A549 (cell line): Measurements from ENCODE around the gene LRCOL1. TPM values are rescaled to one million over a fixed set of nuclear protein-coding genes. Genes with fewer than 3 reads are reported as not detected.
A peak's percentile ranks its signal among the peaks of the same experiment; 100 is the strongest.

Experiments used
- ATAC-seq, 2 experiments: fragments of 200-7000 bp in 1 of 2; fragments of >200 bp in 1 of 2; cut with Nextera tagmentation in 1 of 2; cut with Tn5 transposase in 1 of 2; 3 replicates each; pipeline versions ENCODE4 v1.8.0 to v1.9.1; 2018 to 2020; ENCODE audit warnings: mild to moderate bottlenecking in 1 of 2, moderate library complexity in 1 of 2
- CTCF ChIA-PET: fragments of 300-600 bp; sonication (Branson Sonifier 250); formaldehyde crosslinking; extraction: SDS; loops from one replicate; lab custom pipeline; 2021; ENCODE audit warnings: antibody characterized with exemption, inconsistent platforms; lab: Yijun Ruan, JAX
- POLR2A ChIA-PET: fragments of 350-600 bp; formaldehyde crosslinking; extraction: SDS; loops from one replicate; lab custom pipeline; 2021; ENCODE audit warnings: antibody characterized with exemption, inconsistent platforms; lab: Yijun Ruan, JAX
- DNase-seq, 2 experiments: peaks; one replicate each; pipeline versions ENCODE4 v3.0.0 to v3.0.0-alpha.2; 2011 to 2016; ENCODE audit warnings: low read depth in 1 of 2, low spot score in 1 of 2
- FAIRE-seq: peaks from 2 replicates; lab custom pipeline; 2011; peaks lifted over from hg19 to GRCh38; lab: Jason Lieb, UNC
- H3K27ac ChIP-seq, 2 experiments: fragments of >200 bp; sonication (Bioruptor Twin); formaldehyde crosslinking; 3 replicates each; pipeline ENCODE4 v1.5.1; 2016 to 2017
- H3K4me1 ChIP-seq: fragments of >200 bp; sonication (Bioruptor Twin); formaldehyde crosslinking; 3 replicates; pipeline ENCODE4 v1.6.1; 2016
- H3K4me2 ChIP-seq: fragments of >200 bp; sonication (Bioruptor Twin); formaldehyde crosslinking; 3 replicates; pipeline ENCODE4 v1.6.1; 2016
- H3K4me3 ChIP-seq: fragments of >200 bp; sonication (Bioruptor Twin); formaldehyde crosslinking; 3 replicates; pipeline ENCODE4 v1.5.1; 2016
- H3K9me3 ChIP-seq: fragments of >200 bp; sonication (Bioruptor Twin); formaldehyde crosslinking; 3 replicates; pipeline ENCODE4 v1.6.1; 2016
- BHLHE40 ChIP-seq: IDR thresholded peaks from 2 replicates; pipeline ENCODE4 v1.6.1; 2012; ENCODE audit warnings: low read depth, low read length, inconsistent platforms
- CEBPB ChIP-seq, 2 experiments: fragments of >200 bp in 1 of 2; sonication (Bioruptor Twin) in 1 of 2; formaldehyde crosslinking in 1 of 2; IDR thresholded peaks; 2 replicates each; pipeline ENCODE4 v1.6.1; 2012 to 2016
- EHF ChIP-seq: fragments of 250-450 bp; sonication (Bioruptor Pico); IDR thresholded peaks from 2 replicates; pipeline ENCODE4 v1.5.0; 2020; ENCODE audit warnings: mild to moderate bottlenecking
- FOSB ChIP-seq: fragments of 250-450 bp; sonication (Bioruptor Pico); IDR thresholded peaks from 2 replicates; pipeline ENCODE4 v1.5.0; 2020; ENCODE audit warnings: mild to moderate bottlenecking, moderate library complexity
- FOXS1 ChIP-seq: fragments of 250-450 bp; sonication (Bioruptor Pico); IDR thresholded peaks from 2 replicates; pipeline ENCODE4 v1.5.0; 2020; ENCODE audit warnings: mild to moderate bottlenecking, moderate library complexity
- HEYL ChIP-seq: fragments of 250-450 bp; sonication (Bioruptor Pico); IDR thresholded peaks from 2 replicates; pipeline ENCODE4 v1.8.0; 2021; ENCODE audit warnings: mild to moderate bottlenecking, moderate library complexity
- HOXA7 ChIP-seq: fragments of 250-450 bp; sonication (Bioruptor Pico); IDR thresholded peaks from 2 replicates; pipeline ENCODE4 v1.5.0; 2020; ENCODE audit warnings: mild to moderate bottlenecking, moderate library complexity
- JUNB ChIP-seq: fragments of >200 bp; sonication (Bioruptor Twin); formaldehyde crosslinking; IDR thresholded peaks from 2 replicates; pipeline ENCODE4 v1.6.1; 2016
- KDM1A ChIP-seq: fragments of 200-600 bp; sonication (generic); IDR thresholded peaks from 2 replicates; pipeline ENCODE4 v1.6.1; 2016; ENCODE audit warnings: low read depth, mild to moderate bottlenecking
- KDM5A ChIP-seq: fragments of 200-600 bp; sonication (generic); IDR thresholded peaks from 2 replicates; pipeline ENCODE4 v1.6.1; 2016; ENCODE audit warnings: antibody characterized with exemption, mild to moderate bottlenecking
- MAFK ChIP-seq: fragments of 450-650 bp; IDR thresholded peaks from 2 replicates; pipeline ENCODE4 v1.6.1; 2014; ENCODE audit not compliant: partially characterized antibody
- NFE2L2 ChIP-seq: fragments of 150-350 bp; conservative IDR thresholded peaks from 2 replicates; pipeline ENCODE4 v1.6.1; 2014; ENCODE audit warnings: low read length
- NPAS2 ChIP-seq: fragments of 250-450 bp; sonication (Bioruptor Pico); IDR thresholded peaks from 2 replicates; pipeline ENCODE4 v1.8.0; 2022; ENCODE audit warnings: mild to moderate bottlenecking, moderate library complexity, borderline replicate concordance
- NR3C1 ChIP-seq: fragments of >200 bp; sonication (Bioruptor Twin); formaldehyde crosslinking; IDR thresholded peaks from 3 replicates; pipeline ENCODE4 v1.6.1; 2017
- POLR2AphosphoS2 ChIP-seq: conservative IDR thresholded peaks from 2 replicates; pipeline ENCODE4 v1.6.1; 2012; ENCODE audit warnings: low read length, improper control_type of control experiment, inconsistent platforms
- RAD21 ChIP-seq, 2 experiments: fragments of >200 bp in 1 of 2; sonication (Bioruptor Twin) in 1 of 2; formaldehyde crosslinking in 1 of 2; IDR thresholded peaks in 1 of 2; conservative IDR thresholded peaks in 1 of 2; 2 replicates in 1 of 2; 3 replicates in 1 of 2; pipeline ENCODE4 v1.6.1; 2012 to 2018; ENCODE audit warnings: inconsistent platforms in 1 of 2
- RCOR1 ChIP-seq: fragments of 150-350 bp; IDR thresholded peaks from 2 replicates; pipeline ENCODE4 v1.6.1; 2014; ENCODE audit warnings: antibody characterized with exemption, low read length, low read depth
- RFX5 ChIP-seq: fragments of 450-650 bp; IDR thresholded peaks from 2 replicates; pipeline ENCODE4 v1.7.1; 2014; ENCODE audit warnings: antibody characterized with exemption, mild to moderate bottlenecking, moderate library complexity
- RNF2 ChIP-seq: fragments of 200-600 bp; sonication (generic); IDR thresholded peaks from 2 replicates; pipeline ENCODE4 v1.6.1; 2016; ENCODE audit warnings: low read depth, mild to moderate bottlenecking, antibody characterized with exemption, moderate library complexity, borderline replicate concordance
- SMC3 ChIP-seq: fragments of >200 bp; sonication (Bioruptor Twin); formaldehyde crosslinking; IDR thresholded peaks from 3 replicates; pipeline ENCODE4 v1.6.1; 2018; ENCODE audit warnings: inconsistent platforms
- TP53 ChIP-seq: fragments of 250-450 bp; sonication (Bioruptor Pico); IDR thresholded peaks from 2 replicates; pipeline ENCODE4 v1.5.0; 2021; ENCODE audit warnings: mild to moderate bottlenecking, moderate library complexity
- WGBS: methylation state at CpG from one replicate; pipeline ENCODE4 v1.1.6; 2017; ENCODE audit errors: missing lambda C conversion rate; 5-methylcytosine and 5-hydroxymethylcytosine counted together
- polyA plus RNA-seq, 4 experiments: library from polyadenylated mRNA; depleted of rRNA in 3 of 4; stranded (reverse); fragments of >200 nt; fragmentation: RNase III in 1 of 4; extraction: RNeasy Plus Mini Kit Qiagen cat#74134 plus additional on column Dnase treatment in 1 of 4; gene quantifications; 2 replicates in 3 of 4; 3 replicates in 1 of 4; pipeline ENCODE4 v1.2.3, GENCODE V29; 2011 to 2017
- TF ChIP-seq, protein P1 (sequence below): fragments of 250-450 bp; sonication (Bioruptor Pico); IDR thresholded peaks from 2 replicates; pipeline ENCODE4 v1.5.0; 2021; ENCODE audit warnings: mild to moderate bottlenecking, moderate library complexity, borderline replicate concordance
- TF ChIP-seq, protein P2 (sequence below): fragments of >200 bp; sonication (Bioruptor Twin); formaldehyde crosslinking; IDR thresholded peaks from 2 replicates; pipeline ENCODE4 v1.6.1; 2016
- TF ChIP-seq, protein P3 (sequence below): fragments of 250-450 bp; sonication (Bioruptor Pico); IDR thresholded peaks from 2 replicates; pipeline ENCODE4 v1.5.0; 2020; ENCODE audit warnings: low read depth, mild to moderate bottlenecking, moderate library complexity
- TF ChIP-seq, protein P4 (sequence below): IDR thresholded peaks from 2 replicates; pipeline ENCODE4 v1.6.1; 2012; ENCODE audit warnings: low read depth, borderline replicate concordance
- TF ChIP-seq, protein P5 (sequence below): IDR thresholded peaks from 2 replicates; pipeline ENCODE4 v1.6.1; 2012
- TF ChIP-seq, protein P6 (sequence below): fragments of >200 bp; sonication (Bioruptor Twin); formaldehyde crosslinking; IDR thresholded peaks from 3 replicates; pipeline ENCODE4 v1.5.1; 2016

The LRCOL1 gene
- polyA plus RNA-seq, 2 of the 4 experiments (the other 2 are of a cell fraction), result not detected

DNA sequence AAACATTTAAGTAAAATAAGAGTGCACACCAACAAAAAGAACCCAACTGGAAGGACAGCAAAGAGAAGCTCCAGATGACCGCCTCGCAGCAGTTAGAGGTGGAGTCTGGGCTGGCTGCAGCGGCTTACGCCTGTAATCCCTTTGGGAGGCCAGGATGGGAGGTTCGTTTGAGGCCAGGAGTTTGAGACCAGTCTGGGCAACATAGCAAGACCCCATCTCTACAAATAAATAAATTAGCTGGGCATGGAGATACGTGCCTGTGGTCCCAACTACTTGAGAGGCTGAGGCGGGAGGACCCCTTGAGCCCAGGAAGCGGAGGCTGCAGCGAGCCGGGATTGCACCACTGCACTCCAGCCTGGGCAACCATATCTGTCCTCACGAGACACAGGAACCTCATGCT is 15.2 kb downstream of the LRCOL1 start:
- FAIRE-seq, result no peak
- Histone ChIP-seq H3K4me1 (0 out of 3 replicates have a peak, but pooled peaks cover 6% of the 10 kb centered on the region), H3K9me3 (no peaks in the 10 kb centered on the region), H3K4me2 (no peak overlapping the region), H3K4me3 (no peak overlapping the region), H3K27ac (no peak overlapping the region)
- 77% methylated on average over 11 of the region's 11 CpGs for WGBS
- TF ChIP-seq FOXS1 (CRISPR knock-in tag) (no peak), KDM5A (no peak), FOSB (CRISPR knock-in tag) (no peak), SMC3 (no peak), EHF (CRISPR knock-in tag) (no peak), CEBPB (IDR thresholded peaks at IDR 0.05) (no peak), MAFK (no peak), NR3C1 (no peak), TP53 (CRISPR knock-in tag) (no peak), NPAS2 (CRISPR knock-in tag) (no peak), RFX5 (no peak)
- TF ChIP-seq, protein P1, sequence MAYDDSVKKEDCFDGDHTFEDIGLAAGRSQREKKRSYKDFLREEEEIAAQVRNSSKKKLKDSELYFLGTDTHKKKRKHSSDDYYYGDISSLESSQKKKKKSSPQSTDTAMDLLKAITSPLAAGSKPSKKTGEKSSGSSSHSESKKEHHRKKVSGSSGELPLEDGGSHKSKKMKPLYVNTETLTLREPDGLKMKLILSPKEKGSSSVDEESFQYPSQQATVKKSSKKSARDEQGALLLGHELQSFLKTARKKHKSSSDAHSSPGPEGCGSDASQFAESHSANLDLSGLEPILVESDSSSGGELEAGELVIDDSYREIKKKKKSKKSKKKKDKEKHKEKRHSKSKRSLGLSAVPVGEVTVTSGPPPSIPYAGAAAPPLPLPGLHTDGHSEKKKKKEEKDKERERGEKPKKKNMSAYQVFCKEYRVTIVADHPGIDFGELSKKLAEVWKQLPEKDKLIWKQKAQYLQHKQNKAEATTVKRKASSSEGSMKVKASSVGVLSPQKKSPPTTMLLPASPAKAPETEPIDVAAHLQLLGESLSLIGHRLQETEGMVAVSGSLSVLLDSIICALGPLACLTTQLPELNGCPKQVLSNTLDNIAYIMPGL (CRISPR knock-in tag), result no peak
- TF ChIP-seq, protein P2, sequence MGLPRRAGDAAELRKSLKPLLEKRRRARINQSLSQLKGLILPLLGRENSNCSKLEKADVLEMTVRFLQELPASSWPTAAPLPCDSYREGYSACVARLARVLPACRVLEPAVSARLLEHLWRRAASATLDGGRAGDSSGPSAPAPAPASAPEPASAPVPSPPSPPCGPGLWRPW, result no peak
- TF ChIP-seq, protein P3, sequence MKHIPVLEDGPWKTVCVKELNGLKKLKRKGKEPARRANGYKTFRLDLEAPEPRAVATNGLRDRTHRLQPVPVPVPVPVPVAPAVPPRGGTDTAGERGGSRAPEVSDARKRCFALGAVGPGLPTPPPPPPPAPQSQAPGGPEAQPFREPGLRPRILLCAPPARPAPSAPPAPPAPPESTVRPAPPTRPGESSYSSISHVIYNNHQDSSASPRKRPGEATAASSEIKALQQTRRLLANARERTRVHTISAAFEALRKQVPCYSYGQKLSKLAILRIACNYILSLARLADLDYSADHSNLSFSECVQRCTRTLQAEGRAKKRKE (CRISPR knock-in tag), result no peak
- ChIA-PET CTCF (interaction anchor here (1.0 to 3.7 kb wide), 7 partner anchors 9 to 442 kb away, joined by 3 to 13 read pairs (median 3); no protein-coding TSS in a partner anchor), POLR2A (no interaction called here)
- no peak for ATAC-seq
- DNase-seq, result no peak

DNA sequence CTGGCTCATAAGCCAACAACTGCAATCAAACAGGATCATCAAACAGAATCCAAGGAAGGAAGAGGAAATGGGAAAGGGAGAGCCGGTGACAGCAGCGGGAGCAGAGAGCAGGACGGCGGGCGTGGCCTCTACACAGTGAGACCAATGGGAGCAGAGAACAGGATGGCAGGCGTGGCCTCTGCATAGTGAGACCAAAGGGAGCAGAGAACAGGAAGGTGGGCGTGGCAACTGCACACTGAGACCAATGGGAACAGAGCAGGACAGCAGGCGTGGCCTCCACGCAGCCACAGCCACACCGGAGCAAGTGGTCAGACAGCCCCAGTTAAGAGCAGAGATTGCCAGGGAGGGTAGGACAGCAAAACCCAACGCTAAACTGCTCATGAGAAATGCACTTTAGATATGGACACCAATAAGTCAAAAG is 16.4 kb downstream of the LRCOL1 start:
- ATAC-seq, result peak; percentile 95 to 99
- Histone ChIP-seq H3K4me3 (no peak overlapping the region), H3K9me3 (no peaks in the 10 kb centered on the region), H3K4me2 (peak overlapping the region; percentile 68), H3K27ac (no peak overlapping the region), H3K4me1 (0 out of 3 replicates have a peak, but pooled peaks cover 3% of the 10 kb centered on the region)
- TF ChIP-seq NFE2L2 (no peak), POLR2AphosphoS2 (no peak), JUNB (no peak), HOXA7 (CRISPR knock-in tag) (no peak), KDM5A (no peak), KDM1A (no peak), HEYL (CRISPR knock-in tag) (no peak), RAD21 (conservative IDR thresholded peaks at IDR 0.05 in 1 of 2, IDR thresholded peaks at IDR 0.05 in 1 of 2) (no peak), BHLHE40 (no peak), RNF2 (no peak), RCOR1 (no peak)
- TF ChIP-seq, protein P4, sequence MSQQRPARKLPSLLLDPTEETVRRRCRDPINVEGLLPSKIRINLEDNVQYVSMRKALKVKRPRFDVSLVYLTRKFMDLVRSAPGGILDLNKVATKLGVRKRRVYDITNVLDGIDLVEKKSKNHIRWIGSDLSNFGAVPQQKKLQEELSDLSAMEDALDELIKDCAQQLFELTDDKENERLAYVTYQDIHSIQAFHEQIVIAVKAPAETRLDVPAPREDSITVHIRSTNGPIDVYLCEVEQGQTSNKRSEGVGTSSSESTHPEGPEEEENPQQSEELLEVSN, result no peak
- TF ChIP-seq, protein P5, sequence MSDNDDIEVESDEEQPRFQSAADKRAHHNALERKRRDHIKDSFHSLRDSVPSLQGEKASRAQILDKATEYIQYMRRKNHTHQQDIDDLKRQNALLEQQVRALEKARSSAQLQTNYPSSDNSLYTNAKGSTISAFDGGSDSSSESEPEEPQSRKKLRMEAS, result no peak
- TF ChIP-seq, protein P1 (CRISPR knock-in tag), result no peak
- TF ChIP-seq, protein P6, sequence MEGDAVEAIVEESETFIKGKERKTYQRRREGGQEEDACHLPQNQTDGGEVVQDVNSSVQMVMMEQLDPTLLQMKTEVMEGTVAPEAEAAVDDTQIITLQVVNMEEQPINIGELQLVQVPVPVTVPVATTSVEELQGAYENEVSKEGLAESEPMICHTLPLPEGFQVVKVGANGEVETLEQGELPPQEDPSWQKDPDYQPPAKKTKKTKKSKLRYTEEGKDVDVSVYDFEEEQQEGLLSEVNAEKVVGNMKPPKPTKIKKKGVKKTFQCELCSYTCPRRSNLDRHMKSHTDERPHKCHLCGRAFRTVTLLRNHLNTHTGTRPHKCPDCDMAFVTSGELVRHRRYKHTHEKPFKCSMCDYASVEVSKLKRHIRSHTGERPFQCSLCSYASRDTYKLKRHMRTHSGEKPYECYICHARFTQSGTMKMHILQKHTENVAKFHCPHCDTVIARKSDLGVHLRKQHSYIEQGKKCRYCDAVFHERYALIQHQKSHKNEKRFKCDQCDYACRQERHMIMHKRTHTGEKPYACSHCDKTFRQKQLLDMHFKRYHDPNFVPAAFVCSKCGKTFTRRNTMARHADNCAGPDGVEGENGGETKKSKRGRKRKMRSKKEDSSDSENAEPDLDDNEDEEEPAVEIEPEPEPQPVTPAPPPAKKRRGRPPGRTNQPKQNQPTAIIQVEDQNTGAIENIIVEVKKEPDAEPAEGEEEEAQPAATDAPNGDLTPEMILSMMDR, result no peak
- peak; percentile 92 to 98 for DNase-seq
- POLR2A ChIA-PET, result no interaction called here
- CTCF ChIA-PET, result interaction anchor here (0.7 to 3.7 kb wide), 6 partner anchors 13 to 96 kb away, joined by 3 to 13 read pairs (median 3); partner anchors contain the start of gene P2RX2
- under 1% methylated on average over 11 of the region's 11 CpGs for WGBS
- FAIRE-seq, result peak; percentile 92
